ENCODE measurements around the gene ENOX1.
A peak's percentile ranks its signal among the peaks of the same experiment; 100 is the strongest.

The ENOX1 gene

DNA sequence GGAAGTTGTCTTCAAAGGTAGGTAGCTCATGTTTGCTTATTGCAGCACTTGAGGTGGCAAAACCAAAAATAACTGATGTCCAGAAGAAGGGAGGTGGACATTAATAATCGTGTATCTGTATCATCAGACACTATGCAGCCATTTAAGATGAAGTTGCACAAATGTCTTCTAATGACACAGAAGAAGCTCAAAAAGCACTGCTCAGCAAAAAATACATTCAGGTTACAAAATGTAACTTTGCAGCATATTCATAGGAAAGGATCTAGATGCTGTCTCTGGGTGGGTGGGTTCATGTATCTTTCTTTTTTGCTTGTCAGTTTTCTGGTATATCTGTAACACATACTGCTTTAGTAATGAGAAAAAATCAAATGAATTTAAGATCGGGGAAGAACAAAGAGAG lies 515.6 kb downstream of the ENOX1 start:
- peak overlapping the region; percentile 72 for H3K27ac ChIP-seq (ENCODE audit: low read depth, low read length)
- H3K27me3 ChIP-seq (ENCODE audit: control insufficient read depth in 1 of 2, insufficient read depth in 2 of 2, low read length in 2 of 2) = no peaks in the 10 kb centered on the region
- peaks cover 39% of the 10 kb centered on the region for H3K4me1 ChIP-seq (ENCODE audit: insufficient read depth, low read length)
- no peaks in the 10 kb centered on the region for H3K9me3 ChIP-seq (ENCODE audit: low read length)
- no peak overlapping the region for H3K4me3 ChIP-seq (ENCODE audit: low read depth in 1 of 2, low read length in 2 of 2)
- no peak overlapping the region for H3K9ac ChIP-seq (ENCODE audit: low read length)
- H3K36me3 ChIP-seq (ENCODE audit: insufficient read depth, low read length) = no peaks in the 10 kb centered on the region

- Histone ChIP-seq H3K36me3 (ENCODE audit: insufficient read depth, low read length) (no peaks in the 10 kb centered on the region), H3K9me3 (ENCODE audit: low read length) (no peaks in the 10 kb centered on the region), H3K9ac (ENCODE audit: low read length) (peak overlapping the region; percentile 11), H3K27me3 (ENCODE audit: control insufficient read depth in 1 of 2, insufficient read depth in 2 of 2, low read length in 2 of 2) (no peaks in the 10 kb centered on the region), H3K4me3 (ENCODE audit: low read depth in 1 of 2, low read length in 2 of 2) (no peak overlapping the region), H3K4me1 (ENCODE audit: insufficient read depth, low read length) (peaks cover 32% of the 10 kb centered on the region), H3K27ac (ENCODE audit: low read depth, low read length) (peak overlapping the region; percentile 72)
These were observed 516.5 kb downstream of the ENOX1 start for GRCh38 chr13:43270130-43270830.

GRCh38 chr13:43269037-43269481 lies 517.7 kb downstream of the ENOX1 start:
- peak overlapping the region in 1 of 2 donors; percentile 6 for H3K4me3 ChIP-seq (ENCODE audit: low read depth in 1 of 2, low read length in 2 of 2)
- H3K27ac ChIP-seq (ENCODE audit: low read depth, low read length) = peak overlapping the region; percentile 62
- H3K36me3 ChIP-seq (ENCODE audit: insufficient read depth, low read length) = no peaks in the 10 kb centered on the region

GRCh38 chr13:43268632-43269031 lies 518.1 kb downstream of the ENOX1 start:
- Histone ChIP-seq H3K9me3 (ENCODE audit: low read length) (no peaks in the 10 kb centered on the region), H3K4me1 (ENCODE audit: insufficient read depth, low read length) (peaks cover 22% of the 10 kb centered on the region), H3K9ac (ENCODE audit: low read length) (no peak overlapping the region), H3K27ac (ENCODE audit: low read depth, low read length) (peak overlapping the region; percentile 62), H3K27me3 (ENCODE audit: control insufficient read depth in 1 of 2, insufficient read depth in 2 of 2, low read length in 2 of 2) (no peaks in the 10 kb centered on the region), H3K4me3 (ENCODE audit: low read depth in 1 of 2, low read length in 2 of 2) (peak overlapping the region in 1 of 2 donors; percentile 6), H3K36me3 (ENCODE audit: insufficient read depth, low read length) (no peaks in the 10 kb centered on the region)

More at GRCh38 chr13:43269037-43269481, 517.7 kb downstream of the ENOX1 start:
- no peaks in the 10 kb centered on the region for H3K27me3 ChIP-seq (ENCODE audit: control insufficient read depth in 1 of 2, insufficient read depth in 2 of 2, low read length in 2 of 2)
- H3K9ac ChIP-seq (ENCODE audit: low read length) = no peak overlapping the region
- H3K9me3 ChIP-seq (ENCODE audit: low read length) = no peaks in the 10 kb centered on the region
- peaks cover 22% of the 10 kb centered on the region for H3K4me1 ChIP-seq (ENCODE audit: insufficient read depth, low read length)

- no peak overlapping the region for H3K27ac ChIP-seq (ENCODE audit: low read depth, low read length)
These were observed 518.9 kb downstream of the ENOX1 start for GRCh38 chr13:43267916-43268315.

DNA sequence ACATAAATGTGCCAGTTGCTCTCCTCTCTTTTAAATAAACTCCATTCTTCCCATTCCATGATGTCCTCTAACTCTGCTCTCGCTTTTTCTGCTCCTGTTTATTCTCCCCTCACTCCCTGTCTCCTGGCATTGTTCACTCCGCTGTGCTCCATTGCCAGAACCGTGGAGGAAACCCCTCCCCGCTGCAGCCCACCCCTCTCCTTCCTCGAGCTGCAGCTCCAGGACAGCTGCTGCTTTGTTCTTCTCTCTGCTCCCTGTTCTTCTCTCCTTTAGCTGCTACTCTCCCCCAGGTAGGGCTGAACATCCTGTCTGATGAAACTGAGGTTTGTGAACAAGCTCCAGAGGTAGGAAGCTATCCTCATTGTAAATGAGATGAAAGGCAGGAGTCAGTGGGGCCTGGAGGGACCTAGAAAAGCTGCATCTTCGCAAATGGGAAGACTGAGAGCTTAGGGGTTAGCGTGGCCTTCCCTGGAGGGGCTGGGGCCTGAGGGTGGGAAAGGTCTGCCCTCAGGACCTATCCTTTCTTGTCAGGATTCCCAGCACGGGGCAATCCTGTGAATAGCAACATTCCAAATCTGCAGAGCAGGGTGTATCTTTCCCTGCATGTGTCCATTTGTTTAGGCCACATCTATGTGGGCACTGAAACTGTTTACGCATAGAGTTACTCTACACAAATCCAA lies 519.7 kb downstream of the ENOX1 start:
- Histone ChIP-seq H3K27ac (ENCODE audit: low read depth, low read length) (no peak overlapping the region), H3K9me3 (ENCODE audit: low read length) (no peaks in the 10 kb centered on the region), H3K27me3 (ENCODE audit: control insufficient read depth in 1 of 2, insufficient read depth in 2 of 2, low read length in 2 of 2) (no peaks in the 10 kb centered on the region), H3K9ac (ENCODE audit: low read length) (no peak overlapping the region), H3K4me1 (ENCODE audit: insufficient read depth, low read length) (peaks cover 22% of the 10 kb centered on the region), H3K4me3 (ENCODE audit: low read depth in 1 of 2, low read length in 2 of 2) (no peak overlapping the region), H3K36me3 (ENCODE audit: insufficient read depth, low read length) (no peaks in the 10 kb centered on the region)

More at GRCh38 chr13:43267916-43268315, 518.9 kb downstream of the ENOX1 start:
- Histone ChIP-seq H3K27me3 (ENCODE audit: control insufficient read depth in 1 of 2, insufficient read depth in 2 of 2, low read length in 2 of 2) (no peaks in the 10 kb centered on the region), H3K36me3 (ENCODE audit: insufficient read depth, low read length) (no peaks in the 10 kb centered on the region), H3K9me3 (ENCODE audit: low read length) (no peaks in the 10 kb centered on the region), H3K4me1 (ENCODE audit: insufficient read depth, low read length) (peaks cover 22% of the 10 kb centered on the region), H3K9ac (ENCODE audit: low read length) (no peak overlapping the region), H3K4me3 (ENCODE audit: low read depth in 1 of 2, low read length in 2 of 2) (no peak overlapping the region)

DNA sequence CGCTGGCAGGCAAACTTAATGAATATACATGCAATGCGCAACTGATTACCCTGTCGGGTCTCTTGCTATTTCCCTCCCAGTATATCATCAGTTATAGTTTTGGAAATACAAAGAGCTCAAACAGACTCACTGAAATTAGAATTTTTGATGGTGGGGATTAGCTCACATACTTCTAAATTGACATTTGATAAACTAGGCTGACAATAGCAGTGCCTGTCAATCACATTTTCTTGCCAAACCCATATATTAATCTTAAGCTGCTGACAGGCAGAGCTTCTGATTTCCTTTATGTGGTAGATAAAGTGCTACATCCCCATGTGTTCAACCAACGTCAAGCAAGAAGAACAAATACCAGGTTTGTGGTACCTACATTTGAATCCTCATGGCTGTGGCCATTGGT lies 521.7 kb downstream of the ENOX1 start:
- H3K4me3 ChIP-seq (ENCODE audit: low read depth in 1 of 2, low read length in 2 of 2) = no peak overlapping the region
- no peak overlapping the region for H3K9ac ChIP-seq (ENCODE audit: low read length)
- no peaks in the 10 kb centered on the region for H3K36me3 ChIP-seq (ENCODE audit: insufficient read depth, low read length)
- no peaks in the 10 kb centered on the region for H3K9me3 ChIP-seq (ENCODE audit: low read length)
- H3K4me1 ChIP-seq (ENCODE audit: insufficient read depth, low read length) = peaks cover 13% of the 10 kb centered on the region
- H3K27ac ChIP-seq (ENCODE audit: low read depth, low read length) = no peak overlapping the region
- H3K27me3 ChIP-seq (ENCODE audit: control insufficient read depth in 1 of 2, insufficient read depth in 2 of 2, low read length in 2 of 2) = no peaks in the 10 kb centered on the region

GRCh38 chr13:43264458-43264857 lies 522.3 kb downstream of the ENOX1 start:
- Histone ChIP-seq H3K36me3 (ENCODE audit: insufficient read depth, low read length) (no peaks in the 10 kb centered on the region), H3K27ac (ENCODE audit: low read depth, low read length) (no peak overlapping the region), H3K9me3 (ENCODE audit: low read length) (no peaks in the 10 kb centered on the region), H3K4me1 (ENCODE audit: insufficient read depth, low read length) (peaks cover 7% of the 10 kb centered on the region), H3K9ac (ENCODE audit: low read length) (no peak overlapping the region), H3K27me3 (ENCODE audit: control insufficient read depth in 1 of 2, insufficient read depth in 2 of 2, low read length in 2 of 2) (no peaks in the 10 kb centered on the region), H3K4me3 (ENCODE audit: low read depth in 1 of 2, low read length in 2 of 2) (no peak overlapping the region)

DNA sequence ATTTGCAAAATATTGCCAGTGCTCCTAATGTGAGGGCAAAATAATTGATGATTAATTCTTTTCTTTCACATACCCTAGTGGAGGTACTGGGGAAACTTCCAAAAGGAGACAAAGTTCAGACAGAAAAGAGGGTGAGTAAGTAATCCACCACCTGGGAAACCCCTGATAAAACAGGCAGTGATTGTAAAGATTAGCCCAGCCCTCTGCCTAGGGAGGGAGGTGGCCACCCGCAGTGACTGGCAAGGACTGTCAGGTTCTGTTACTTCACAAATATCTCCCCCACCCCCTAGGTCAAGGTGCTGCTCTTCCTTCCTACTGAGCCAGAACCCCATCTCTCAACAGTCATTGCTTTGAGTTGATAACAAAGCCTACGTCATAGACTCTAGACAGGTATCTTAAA lies 523.7 kb downstream of the ENOX1 start:
- Histone ChIP-seq H3K9me3 (ENCODE audit: low read length) (no peaks in the 10 kb centered on the region), H3K36me3 (ENCODE audit: insufficient read depth, low read length) (no peaks in the 10 kb centered on the region), H3K27ac (ENCODE audit: low read depth, low read length) (no peak overlapping the region), H3K4me3 (ENCODE audit: low read depth in 1 of 2, low read length in 2 of 2) (no peak overlapping the region), H3K4me1 (ENCODE audit: insufficient read depth, low read length) (no peaks in the 10 kb centered on the region), H3K27me3 (ENCODE audit: control insufficient read depth in 1 of 2, insufficient read depth in 2 of 2, low read length in 2 of 2) (no peaks in the 10 kb centered on the region), H3K9ac (ENCODE audit: low read length) (no peak overlapping the region)

- no peaks in the 10 kb centered on the region for H3K36me3 ChIP-seq (ENCODE audit: insufficient read depth, low read length)
- H3K27ac ChIP-seq (ENCODE audit: low read depth, low read length) = no peak overlapping the region
- no peaks in the 10 kb centered on the region for H3K9me3 ChIP-seq (ENCODE audit: low read length)
- no peaks in the 10 kb centered on the region for H3K27me3 ChIP-seq (ENCODE audit: control insufficient read depth in 1 of 2, insufficient read depth in 2 of 2, low read length in 2 of 2)
- H3K4me1 ChIP-seq (ENCODE audit: insufficient read depth, low read length) = no peaks in the 10 kb centered on the region
- H3K9ac ChIP-seq (ENCODE audit: low read length) = no peak overlapping the region
- H3K4me3 ChIP-seq (ENCODE audit: low read depth in 1 of 2, low read length in 2 of 2) = no peak overlapping the region
These were observed 525.8 kb downstream of the ENOX1 start for GRCh38 chr13:43260999-43261398.

GRCh38 chr13:43258771-43259170 lies 528.0 kb downstream of the ENOX1 start:
- H3K4me3 ChIP-seq (ENCODE audit: low read depth in 1 of 2, low read length in 2 of 2) = no peak overlapping the region
- H3K36me3 ChIP-seq (ENCODE audit: insufficient read depth, low read length) = no peaks in the 10 kb centered on the region
- no peak overlapping the region for H3K27ac ChIP-seq (ENCODE audit: low read depth, low read length)
- no peak overlapping the region for H3K9ac ChIP-seq (ENCODE audit: low read length)
- H3K4me1 ChIP-seq (ENCODE audit: insufficient read depth, low read length) = no peaks in the 10 kb centered on the region
- no peaks in the 10 kb centered on the region for H3K9me3 ChIP-seq (ENCODE audit: low read length)
- H3K27me3 ChIP-seq (ENCODE audit: control insufficient read depth in 1 of 2, insufficient read depth in 2 of 2, low read length in 2 of 2) = no peaks in the 10 kb centered on the region
